ENCODE measurements around the gene CALD1. TPM values are rescaled to one million over a fixed set of nuclear protein-coding genes. Genes with fewer than 3 reads are reported as not detected.

Gene CALD1
- polyA plus RNA-seq, 1 donor (not counting 4 experiments of a cell fraction or from before 2014, with no cell fraction given): 229 TPM

DNA sequence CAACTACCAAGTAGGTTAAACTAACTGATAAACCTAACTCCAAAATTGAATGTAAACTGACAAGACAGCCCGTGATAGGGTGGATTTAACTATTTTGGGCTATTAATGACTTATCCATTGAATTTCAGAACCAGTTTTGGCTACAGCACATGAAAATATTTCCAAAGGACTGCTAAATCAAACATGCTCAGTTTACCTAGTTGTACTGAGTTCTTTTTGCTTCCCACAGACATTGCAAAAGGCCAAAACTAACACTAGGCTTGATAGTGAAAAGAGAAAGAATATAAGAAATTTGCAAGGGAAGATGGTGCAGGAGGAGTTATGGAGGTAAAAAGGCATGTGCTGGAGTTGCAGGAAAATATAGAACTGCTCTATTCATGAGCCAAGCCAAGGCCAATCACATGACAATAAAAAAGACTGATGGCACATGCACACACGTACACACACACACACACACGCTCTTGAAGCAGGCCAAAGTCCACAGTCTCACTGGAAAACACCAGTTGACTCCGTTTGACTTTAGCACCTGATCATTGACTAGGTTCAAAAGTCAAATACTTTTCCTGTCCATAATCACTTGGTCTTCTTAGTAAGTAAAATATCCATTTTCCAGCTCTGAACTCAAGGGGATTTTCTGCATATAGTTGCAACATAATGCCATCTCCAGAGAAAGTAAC, 130.9 kb downstream of the CALD1 start:
- DNase-seq (ENCODE audit: low read depth, low spot score) (no peak), FAIRE-seq (no peak)
- dilution Hi-C loops (cut with MboI; ENCODE audit: extremely low pct_ligation_motif_present, low sequenced_read_pairs): no loop called here
- H2AFZ ChIP-seq (ENCODE audit: control insufficient read depth, low read length): no peak overlapping the region
- no peaks in the 10 kb centered on the region for H3K9me1 ChIP-seq (ENCODE audit: control insufficient read depth, extremely low read depth, insufficient read depth, low read length)
- peaks cover 4 to 5% of the 10 kb centered on the region in 2 experiments for H3K36me3 ChIP-seq (ENCODE audit: control insufficient read depth in 2 of 2, extremely low read depth in 1 of 2, insufficient read depth in 2 of 2, low read length in 2 of 2)
- no peaks in the 10 kb centered on the region for H3K27me3 ChIP-seq (ENCODE audit: control insufficient read depth, extremely low read depth, insufficient read depth, low read length)
- H3K27ac ChIP-seq (ENCODE audit: control insufficient read depth, insufficient read depth, low read length): no peak overlapping the region
- peaks cover 60% of the 10 kb centered on the region for H3K79me2 ChIP-seq (ENCODE audit: control insufficient read depth, insufficient read depth, low read length)
- no peak overlapping the region for H3K9ac ChIP-seq (ENCODE audit: control insufficient read depth, extremely low read depth, insufficient read depth, low read length)
- no peak overlapping the region for H3K4me2 ChIP-seq (ENCODE audit: control insufficient read depth, extremely low read depth, insufficient read depth, low read depth, low read length)
- no peak for TF ChIP-seq EZH2 (IDR thresholded peaks at IDR 0.05; ENCODE audit: low read length)
- TF ChIP-seq, protein P1, sequence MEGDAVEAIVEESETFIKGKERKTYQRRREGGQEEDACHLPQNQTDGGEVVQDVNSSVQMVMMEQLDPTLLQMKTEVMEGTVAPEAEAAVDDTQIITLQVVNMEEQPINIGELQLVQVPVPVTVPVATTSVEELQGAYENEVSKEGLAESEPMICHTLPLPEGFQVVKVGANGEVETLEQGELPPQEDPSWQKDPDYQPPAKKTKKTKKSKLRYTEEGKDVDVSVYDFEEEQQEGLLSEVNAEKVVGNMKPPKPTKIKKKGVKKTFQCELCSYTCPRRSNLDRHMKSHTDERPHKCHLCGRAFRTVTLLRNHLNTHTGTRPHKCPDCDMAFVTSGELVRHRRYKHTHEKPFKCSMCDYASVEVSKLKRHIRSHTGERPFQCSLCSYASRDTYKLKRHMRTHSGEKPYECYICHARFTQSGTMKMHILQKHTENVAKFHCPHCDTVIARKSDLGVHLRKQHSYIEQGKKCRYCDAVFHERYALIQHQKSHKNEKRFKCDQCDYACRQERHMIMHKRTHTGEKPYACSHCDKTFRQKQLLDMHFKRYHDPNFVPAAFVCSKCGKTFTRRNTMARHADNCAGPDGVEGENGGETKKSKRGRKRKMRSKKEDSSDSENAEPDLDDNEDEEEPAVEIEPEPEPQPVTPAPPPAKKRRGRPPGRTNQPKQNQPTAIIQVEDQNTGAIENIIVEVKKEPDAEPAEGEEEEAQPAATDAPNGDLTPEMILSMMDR (optimal IDR thresholded peaks at IDR 0.05 in 1 of 3, IDR thresholded peaks at IDR 0.05 in 1 of 3, conservative IDR thresholded peaks at IDR 0.05 in 1 of 3; ENCODE audit: extremely low read depth in 1 of 3, insufficient read depth in 2 of 3, low read length in 3 of 3): no peak
- H4K20me1 ChIP-seq (ENCODE audit: control insufficient read depth, extremely low read depth, insufficient read depth, low read length): peaks cover 3% of the 10 kb centered on the region
- H3K4me1 ChIP-seq (ENCODE audit: control insufficient read depth, extremely low read depth, insufficient read depth, low read length): peaks cover 24% of the 10 kb centered on the region
- no peaks in the 10 kb centered on the region for H3K9me3 ChIP-seq (ENCODE audit: control insufficient read depth, low read depth, low read length)
- H3K4me3 ChIP-seq (ENCODE audit: control insufficient read depth in 2 of 3, extremely low read depth in 1 of 3, insufficient read depth in 2 of 3, low read depth in 1 of 3, low read length in 3 of 3): no peak overlapping the region

GRCh38 chr7:134910968-134911367, 131.5 kb downstream of the CALD1 start:
- Histone ChIP-seq H3K9me1 (ENCODE audit: control insufficient read depth, extremely low read depth, insufficient read depth, low read length) (no peaks in the 10 kb centered on the region), H3K4me2 (ENCODE audit: control insufficient read depth, extremely low read depth, insufficient read depth, low read depth, low read length) (no peak overlapping the region), H4K20me1 (ENCODE audit: control insufficient read depth, extremely low read depth, insufficient read depth, low read length) (peaks cover 3% of the 10 kb centered on the region), H3K79me2 (ENCODE audit: control insufficient read depth, insufficient read depth, low read length) (peaks cover 65% of the 10 kb centered on the region), H2AFZ (ENCODE audit: control insufficient read depth, low read length) (no peak overlapping the region), H3K4me1 (ENCODE audit: control insufficient read depth, extremely low read depth, insufficient read depth, low read length) (peaks cover 24% of the 10 kb centered on the region), H3K27ac (ENCODE audit: control insufficient read depth, insufficient read depth, low read length) (no peak overlapping the region), H3K9ac (ENCODE audit: control insufficient read depth, extremely low read depth, insufficient read depth, low read length) (no peak overlapping the region), H3K4me3 (ENCODE audit: control insufficient read depth in 2 of 3, extremely low read depth in 1 of 3, insufficient read depth in 2 of 3, low read depth in 1 of 3, low read length in 3 of 3) (no peak overlapping the region), H3K27me3 (ENCODE audit: control insufficient read depth, extremely low read depth, insufficient read depth, low read length) (no peaks in the 10 kb centered on the region), H3K9me3 (ENCODE audit: control insufficient read depth, low read depth, low read length) (no peaks in the 10 kb centered on the region), H3K36me3 (ENCODE audit: control insufficient read depth in 2 of 2, extremely low read depth in 1 of 2, insufficient read depth in 2 of 2, low read length in 2 of 2) (peaks cover 4 to 5% of the 10 kb centered on the region in 2 experiments)
- no peak for FAIRE-seq
- TF ChIP-seq EZH2 (IDR thresholded peaks at IDR 0.05; ENCODE audit: low read length): no peak
- TF ChIP-seq, protein P1 (optimal IDR thresholded peaks at IDR 0.05 in 1 of 3, IDR thresholded peaks at IDR 0.05 in 1 of 3, conservative IDR thresholded peaks at IDR 0.05 in 1 of 3; ENCODE audit: extremely low read depth in 1 of 3, insufficient read depth in 2 of 3, low read length in 3 of 3): no peak
- no peak for DNase-seq (ENCODE audit: low read depth, low spot score)
- dilution Hi-C loops (cut with MboI; ENCODE audit: extremely low pct_ligation_motif_present, low sequenced_read_pairs): no loop called here

Data from keratinocyte (primary cell).